HCT116 (cell line): ENCODE data around the gene PRPF40A. TPM values are rescaled to one million over a fixed set of nuclear protein-coding genes. Genes with fewer than 3 reads are reported as not detected.

Experiments
- ATAC-seq: fragments of 200-7000 bp; cut with Tn5 transposase; 2 replicates; pipeline ENCODE4 v1.9.1; 2020; ENCODE audit warnings: mild to moderate bottlenecking, moderate library complexity
- BruUV-seq: library from RNA; stranded (reverse); fragments of 400-500 nt; replicated peaks from 2 replicates; lab custom pipeline; 2021; lab: Mats Ljungman, UMichigan
- CTCF ChIA-PET: fragments of 300-600 bp; sonication (Branson Sonifier 250); formaldehyde crosslinking; loops from one replicate; lab custom pipeline; 2021; ENCODE audit warnings: antibody characterized with exemption; lab: Charles Lee
- POLR2A ChIA-PET: fragments of 300-600, 350-600 bp; sonication (Branson Sonifier 250); formaldehyde crosslinking; loops from one replicate; lab custom pipeline; 2021; ENCODE audit warnings: antibody characterized with exemption; lab: Charles Lee
- RAD21 ChIA-PET, 2 experiments: fragments of 300-600 bp; sonication (Branson Sonifier 250); formaldehyde crosslinking; loops; one replicate each; lab custom pipeline; 2023; ENCODE audit warnings: low total read pairs in 2 of 2; ENCODE audit not compliant: uncharacterized antibody in 2 of 2, unreplicated experiment in 2 of 2, low non-redundant PET in 1 of 2; lab: Charles Lee
- DNase-seq: peaks from one replicate; pipeline ENCODE4 v3.0.0-alpha.2; 2010; ENCODE audit warnings: low read depth, low spot score
- H2AFZ ChIP-seq: fragments of 200-600 bp; shearing (Covaris generic), sonication (generic); 2 replicates; pipeline ENCODE4 v1.6.1; 2017; ENCODE audit warnings: low read depth, mixed run types, mixed read lengths, antibody characterized with exemption, low read length; ENCODE audit not compliant: poor library complexity, severe bottlenecking
- H3K27ac ChIP-seq: 2 replicates; pipeline ENCODE4 v1.5.1; 2012; ENCODE audit warnings: low read depth, low read length
- H3K27me3 ChIP-seq: fragments of 200-600 bp; sonication (generic); 2 replicates; pipeline ENCODE4 v1.6.1; 2016; ENCODE audit warnings: mixed run types, low read length, mixed read lengths; ENCODE audit not compliant: insufficient read depth
- H3K36me3 ChIP-seq, 2 experiments: fragments of 200-500 bp in 1 of 2; fragments of 200-600 bp in 1 of 2; sonication (Bioruptor generic) in 1 of 2; sonication (generic) in 1 of 2; 2 replicates each; pipeline versions ENCODE4 v1.5.1 to v1.6.1; 2014 to 2016; ENCODE audit warnings: low read length in 2 of 2, inconsistent platforms in 1 of 2, mixed read lengths in 1 of 2, mixed run types in 1 of 2; ENCODE audit not compliant: insufficient read depth in 2 of 2, control insufficient read depth in 1 of 2
- H3K4me1 ChIP-seq, 2 experiments: fragments of 200-600 bp in 1 of 2; sonication (generic) in 1 of 2; 2 replicates each; pipeline versions ENCODE4 v1.5.1 to v1.6.1; 2012 to 2017; ENCODE audit warnings: low read length in 2 of 2, inconsistent platforms in 1 of 2, mild to moderate bottlenecking in 1 of 2, mixed read lengths in 1 of 2, mixed run types in 1 of 2, moderate library complexity in 1 of 2; ENCODE audit not compliant: insufficient read depth in 2 of 2, control insufficient read depth in 1 of 2
- H3K4me2 ChIP-seq: fragments of 200-600 bp; sonication (generic); 2 replicates; pipeline ENCODE4 v1.6.1; 2017; ENCODE audit warnings: mixed run types, low read length, mixed read lengths
- H3K4me3 ChIP-seq, 2 experiments: fragments of 200-600 bp in 1 of 2; sonication (generic) in 1 of 2; replicated peaks in 1 of 2; 2 replicates each; pipeline ENCODE4 v1.5.1; 2011 to 2016; ENCODE audit warnings: low read length in 2 of 2, control low read depth in 1 of 2, low read depth in 1 of 2, mild to moderate bottlenecking in 1 of 2, mixed read lengths in 1 of 2, mixed run types in 1 of 2
- H3K79me2 ChIP-seq: fragments of 200-600 bp; sonication (generic); 2 replicates; pipeline ENCODE4 v1.6.1; 2017; ENCODE audit warnings: mild to moderate bottlenecking, mixed run types, low read length, moderate library complexity, mixed read lengths; ENCODE audit not compliant: insufficient read depth
- H3K9ac ChIP-seq: fragments of 200-600 bp; sonication (generic); 2 replicates; pipeline ENCODE4 v1.6.1; 2016; ENCODE audit warnings: low read length, mixed read lengths
- H3K9me2 ChIP-seq: fragments of 200-600 bp; sonication (generic), shearing (Covaris generic); 2 replicates; pipeline ENCODE4 v1.6.1; 2017; ENCODE audit warnings: mixed run types, mild to moderate bottlenecking, moderate library complexity; ENCODE audit not compliant: insufficient read depth
- H3K9me3 ChIP-seq, 2 experiments: fragments of 200-500 bp in 1 of 2; fragments of 200-600 bp in 1 of 2; sonication (Bioruptor generic) in 1 of 2; sonication (generic) in 1 of 2; 2 replicates each; pipeline ENCODE4 v1.6.1; 2014 to 2017; ENCODE audit warnings: low read length in 2 of 2, mixed read lengths in 2 of 2, inconsistent platforms in 1 of 2, low read depth in 1 of 2, mild to moderate bottlenecking in 1 of 2, mixed run types in 1 of 2, moderate library complexity in 1 of 2; ENCODE audit not compliant: control insufficient read depth in 1 of 2, insufficient read depth in 1 of 2
- H4K20me1 ChIP-seq: fragments of 200-600 bp; sonication (generic), shearing (Covaris generic); 2 replicates; pipeline ENCODE4 v1.6.1; 2017; ENCODE audit warnings: mixed run types, mild to moderate bottlenecking, moderate library complexity; ENCODE audit not compliant: insufficient read depth
- CEBPB ChIP-seq: IDR thresholded peaks from 2 replicates; pipeline ENCODE4 v1.6.1; 2012; ENCODE audit warnings: low read depth
- EGR1 ChIP-seq: IDR thresholded peaks from 2 replicates; pipeline ENCODE4 v1.6.1; 2012; ENCODE audit warnings: low read depth
- JUND ChIP-seq: IDR thresholded peaks from 2 replicates; pipeline ENCODE4 v1.6.1; 2012
- SP1 ChIP-seq: IDR thresholded peaks from 2 replicates; pipeline ENCODE4 v1.6.1; 2012; ENCODE audit warnings: low read depth
- SRF ChIP-seq: IDR thresholded peaks from 2 replicates; pipeline ENCODE4 v1.6.1; 2012; ENCODE audit warnings: low read depth
- YY1 ChIP-seq: IDR thresholded peaks from 2 replicates; pipeline ENCODE4 v1.6.1; 2011; ENCODE audit warnings: low read length, low read depth, moderate library complexity, mild to moderate bottlenecking; ENCODE audit not compliant: insufficient replicate concordance; ENCODE audit errors: extremely low read depth
- intact Hi-C: fragments of 100-400 bp; cut with micrococcal nuclease; formaldehyde crosslinking; loops from 2 replicates; pipeline ENCODE4 v1.10.0; 2022
- total RNA-seq: library from RNA; stranded (reverse); gene quantifications from one replicate; pipeline ENCODE4 v1.2.1, GENCODE V29; 2021; ENCODE audit not compliant: unreplicated experiment

The PRPF40A gene
- total RNA-seq, 1 experiment from 2014 or later: 171 TPM

- Histone ChIP-seq H3K79me2 (0 out of 2 replicates have a peak, but pooled peaks cover 11% of the 10 kb centered on the region), H3K9me2 (no peaks in the 10 kb centered on the region), H3K4me3 (no peak overlapping the region), H3K27ac (no peak overlapping the region), H4K20me1 (0 out of 2 replicates have a peak, but pooled peaks cover 4% of the 10 kb centered on the region), H3K27me3 (no peaks in the 10 kb centered on the region), H3K36me3 (peaks cover 54 to 63% of the 10 kb centered on the region in 2 experiments), H3K9me3 (no peaks in the 10 kb centered on the region), H3K4me1 (no peaks in the 10 kb centered on the region), H2AFZ (no peak overlapping the region), H3K9ac (no peak overlapping the region), H3K4me2 (no peak overlapping the region)
- no TSS peak for BruUV-seq
- ChIA-PET RAD21 (no interaction called here), CTCF (interaction anchor here (1.4 kb wide), 1 partner anchor 10 kb away, joined by 4 read pairs; no protein-coding TSS in a partner anchor), POLR2A (no interaction called here)
- DNase-seq (no peak), ATAC-seq (no peak)
- no peak for TF ChIP-seq CEBPB
- no peak for TF ChIP-seq YY1
- TF ChIP-seq SP1: no peak
- intact Hi-C loops: no loop called here
These were observed 59.0 kb downstream of the PRPF40A start for GRCh38 chr2:152658221-152658620.

- H3K27me3 ChIP-seq: no peaks in the 10 kb centered on the region
- no peak overlapping the region for H3K4me3 ChIP-seq
- no peaks in the 10 kb centered on the region for H3K4me1 ChIP-seq
- no peak overlapping the region for H3K27ac ChIP-seq
- no TSS peak for BruUV-seq
- no peak overlapping the region for H3K9ac ChIP-seq
- H3K9me2 ChIP-seq: no peaks in the 10 kb centered on the region
- no peaks in the 10 kb centered on the region for H3K9me3 ChIP-seq
- DNase-seq: no peak
- ChIA-PET CTCF (no interaction called here), RAD21 (no interaction called here), POLR2A (no interaction called here)
- intact Hi-C loops: no loop called here
- TF ChIP-seq SP1 (no peak), SRF (no peak), JUND (no peak), EGR1 (no peak)
- no peak for ATAC-seq
- no peak overlapping the region for H2AFZ ChIP-seq
- 0 out of 2 replicates have a peak, but pooled peaks cover 4% of the 10 kb centered on the region for H4K20me1 ChIP-seq
- H3K4me2 ChIP-seq: no peak overlapping the region
- H3K79me2 ChIP-seq: 0 out of 2 replicates have a peak, but pooled peaks cover 11% of the 10 kb centered on the region
- peaks cover 53 to 56% of the 10 kb centered on the region in 2 experiments for H3K36me3 ChIP-seq
These were observed 60.2 kb downstream of the PRPF40A start for GRCh38 chr2:152657043-152657442.
